NCI-H2081 treated with DMSO at 0.1 percent for 48 hours (cell line): ENCODE data around the gene DNMT3A.

Experiments used
- DNase-seq: peaks from one replicate; lab custom pipeline; 2025; lab: John Stamatoyannopoulos, UW

The DNMT3A gene

GRCh38 chr2:25343187-25343825 lies 1.6 kb upstream of the DNMT3A start:
- DNase-seq = no peak

- DNase-seq = no peak
Measured at GRCh38 chr2:25342372-25343186, 854 bp upstream of the DNMT3A start.

- no peak for DNase-seq
Measured at GRCh38 chr2:25341011-25341727, 556 bp downstream of the DNMT3A start.

- no peak for DNase-seq
Measured at GRCh38 chr2:25340181-25340921, 1.4 kb downstream of the DNMT3A start.

- DNase-seq = peak; percentile 37
Measured at GRCh38 chr2:25339791-25340180, 1.9 kb downstream of the DNMT3A start.

- no peak for DNase-seq
Measured at GRCh38 chr2:25339211-25339674, 2.5 kb downstream of the DNMT3A start.

GRCh38 chr2:25338401-25338800 lies 3.3 kb downstream of the DNMT3A start:
- DNase-seq = no peak

GRCh38 chr2:25337891-25338290 lies 3.8 kb downstream of the DNMT3A start:
- DNase-seq = no peak

GRCh38 chr2:25337276-25337675 lies 4.4 kb downstream of the DNMT3A start:
- no peak for DNase-seq

GRCh38 chr2:25336383-25336841 lies 5.3 kb downstream of the DNMT3A start:
- no peak for DNase-seq

GRCh38 chr2:25335971-25336370 lies 5.8 kb downstream of the DNMT3A start:
- no peak for DNase-seq

- no peak for DNase-seq
Measured at GRCh38 chr2:25335204-25335603, 6.5 kb downstream of the DNMT3A start.

GRCh38 chr2:25334482-25334881 lies 7.2 kb downstream of the DNMT3A start:
- DNase-seq = no peak

- DNase-seq = no peak
Measured at GRCh38 chr2:25333981-25334380, 7.7 kb downstream of the DNMT3A start.

- DNase-seq = no peak
Measured at GRCh38 chr2:25332571-25332970, 9.2 kb downstream of the DNMT3A start.

GRCh38 chr2:25331686-25332365 lies 9.9 kb downstream of the DNMT3A start:
- DNase-seq = no peak

GRCh38 chr2:25330937-25331336 lies 10.8 kb downstream of the DNMT3A start:
- DNase-seq = no peak

GRCh38 chr2:25330273-25330672 lies 11.5 kb downstream of the DNMT3A start:
- no peak for DNase-seq

- DNase-seq = no peak
Measured at GRCh38 chr2:25328152-25329085, 13.3 kb downstream of the DNMT3A start.

- DNase-seq = no peak
Measured at GRCh38 chr2:25326326-25327013, 15.3 kb downstream of the DNMT3A start.
